Measurements from ENCODE around the gene EPS8L2.
A peak's percentile ranks its signal among the peaks of the same experiment; 100 is the strongest.
"Not testable (repeated sequence)": the region's sequence is repeated elsewhere in the genome, so short reads cannot be mapped to it uniquely, and the experiment has no call there.

Gene EPS8L2

GRCh38 chr11:726278-727220 is 20.5 kb downstream of the EPS8L2 start:
- DNase-seq: peak; percentile 72

- peak; percentile 25 for DNase-seq
These were observed 21.3 kb downstream of the EPS8L2 start for GRCh38 chr11:727281-727701.

GRCh38 chr11:727859-728748 is 22.1 kb downstream of the EPS8L2 start:
- peak; percentile 79 for DNase-seq

GRCh38 chr11:728901-729491 is 23.0 kb downstream of the EPS8L2 start:
- no peak for DNase-seq

GRCh38 chr11:729492-730074 is 23.6 kb downstream of the EPS8L2 start:
- DNase-seq: peak; percentile 48

GRCh38 chr11:733072-733471 is 27.0 kb downstream of the EPS8L2 start:
- no peak for DNase-seq

GRCh38 chr11:734541-734940 is 28.5 kb downstream of the EPS8L2 start:
- not testable (repeated sequence) for DNase-seq

GRCh38 chr11:737366-737765 is 31.3 kb downstream of the EPS8L2 start:
- DNase-seq: no peak

GRCh38 chr11:737899-738298 is 31.9 kb downstream of the EPS8L2 start:
- not testable (repeated sequence) for DNase-seq

- no peak for DNase-seq
These were observed 36.1 kb downstream of the EPS8L2 start for GRCh38 chr11:742156-742546.

GRCh38 chr11:742571-743201 is 36.7 kb downstream of the EPS8L2 start:
- no peak for DNase-seq

- DNase-seq: no peak
These were observed 39.4 kb downstream of the EPS8L2 start for GRCh38 chr11:745428-745827.

GRCh38 chr11:746289-747157 is 40.5 kb downstream of the EPS8L2 start:
- peak; percentile 35 for DNase-seq

GRCh38 chr11:747158-748006 is 41.4 kb downstream of the EPS8L2 start, which contains the start of gene TALDO1:
TSS of gene TALDO1 (plus strand) at chr11:747464. CDS start at chr11:747482, 18 bp downstream.
- peak; percentile 93 for DNase-seq

- no peak for DNase-seq
These were observed 42.0 kb downstream of the EPS8L2 start for GRCh38 chr11:748007-748359.

- DNase-seq: no peak
These were observed 43.7 kb downstream of the EPS8L2 start for GRCh38 chr11:749731-750130.

- no peak for DNase-seq
These were observed 54.2 kb downstream of the EPS8L2 start for GRCh38 chr11:760236-760635.

GRCh38 chr11:761526-762108 is 55.6 kb downstream of the EPS8L2 start:
- DNase-seq: no peak

GRCh38 chr11:762421-763072 is 56.5 kb downstream of the EPS8L2 start:
- DNase-seq: peak; percentile 36

Measured in right hindlimb (tissue), 1 donor.